SJCRH30 (cell line): ENCODE measurements around the gene SRPX. TPM values are rescaled to one million over a fixed set of nuclear protein-coding genes. Genes with fewer than 3 reads are reported as not detected.

Experiments
- DNase-seq, 2 experiments: peaks; one replicate each; pipeline ENCODE4 v3.0.0-alpha.2; 2015 to 2020
- H3K27ac ChIP-seq: fragments of 250-450 bp; sonication (Bioruptor Pico); 2 replicates; pipeline ENCODE4 v1.5.1; 2020; ENCODE audit warnings: mild to moderate bottlenecking, moderate library complexity
- H3K27me3 ChIP-seq: fragments of 250-450 bp; sonication (Bioruptor Pico); 2 replicates; pipeline ENCODE4 v1.5.1; 2020; ENCODE audit warnings: mild to moderate bottlenecking, moderate library complexity
- H3K36me3 ChIP-seq: fragments of 250-450 bp; sonication (Bioruptor Pico); 2 replicates; pipeline ENCODE4 v1.5.1; 2020; ENCODE audit warnings: mild to moderate bottlenecking, moderate library complexity
- H3K4me1 ChIP-seq: fragments of 250-450 bp; sonication (Bioruptor Pico); 2 replicates; pipeline ENCODE4 v1.5.1; 2020; ENCODE audit warnings: mild to moderate bottlenecking, moderate library complexity
- H3K4me3 ChIP-seq: fragments of 250-450 bp; sonication (Bioruptor Pico); 2 replicates; pipeline ENCODE4 v1.5.1; 2020; ENCODE audit warnings: mild to moderate bottlenecking, moderate library complexity
- H3K9me3 ChIP-seq: fragments of 250-450 bp; sonication (Bioruptor Pico); replicated peaks from 2 replicates; pipeline ENCODE4 v1.5.1; 2020; ENCODE audit warnings: mild to moderate bottlenecking, moderate library complexity
- total RNA-seq: library from RNA; depleted of rRNA; stranded (reverse); fragments of >200 nt; shearing (Covaris generic); gene quantifications from 2 replicates; pipeline ENCODE4 v1.2.3, GENCODE V29; 2014; rRNA removed

Gene SRPX
- total RNA-seq, 1 experiment from 2014 or later = 10.2 TPM

DNA sequence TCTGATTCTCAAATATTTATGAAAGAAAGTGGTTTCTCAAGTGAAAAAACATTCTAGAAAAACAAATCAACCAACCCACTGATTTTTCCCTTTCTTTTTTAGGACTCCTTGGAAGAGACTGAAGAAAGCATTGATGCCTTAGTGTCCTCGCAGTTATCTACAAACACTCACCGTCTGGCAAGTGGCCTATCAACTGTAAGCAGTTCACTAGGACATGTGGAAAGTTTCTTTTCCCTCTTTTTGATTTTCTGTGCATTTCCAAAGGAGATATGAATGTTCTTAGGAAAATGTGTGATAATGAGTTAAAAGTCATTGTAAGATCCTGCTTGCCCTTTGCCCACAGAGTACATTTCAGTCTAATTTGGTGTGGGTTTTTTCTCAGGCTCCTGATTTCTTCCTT is 118.4 kb downstream of the SRPX start:
- Histone ChIP-seq H3K4me3 (no peak overlapping the region), H3K27ac (no peak overlapping the region), H3K27me3 (no peaks in the 10 kb centered on the region), H3K36me3 (no peaks in the 10 kb centered on the region), H3K9me3 (no peaks in the 10 kb centered on the region), H3K4me1 (no peaks in the 10 kb centered on the region)
- DNase-seq = no peak

GRCh38 chrX:38099688-38100087 is 121.0 kb downstream of the SRPX start:
- no peak for DNase-seq
- H3K36me3 ChIP-seq = no peaks in the 10 kb centered on the region
- no peaks in the 10 kb centered on the region for H3K9me3 ChIP-seq
- H3K27me3 ChIP-seq = no peaks in the 10 kb centered on the region
- H3K27ac ChIP-seq = no peak overlapping the region
- H3K4me1 ChIP-seq = no peaks in the 10 kb centered on the region
- H3K4me3 ChIP-seq = no peak overlapping the region

Other genes starting within 250 kb of the SRPX start
- gene SYTL5, start 214.3 kb downstream of the SRPX start, total RNA-seq = 0.25 and 0.28 TPM in 2 replicates
- gene RPGR, start 106.6 kb upstream of the SRPX start, total RNA-seq = 8.4 and 9.8 TPM in 2 replicates
- not detected in 2 replicates for gene OTC, start 131.7 kb upstream of the SRPX start, total RNA-seq